Activated T-helper 17 cell treated with anti-CD3 and anti-CD28 coated beads, Interleukin-2, amount 50 U/mL, for 72 hours (primary cell): ENCODE data around the gene CD248. TPM values are rescaled to one million over a fixed set of nuclear protein-coding genes. Genes with fewer than 3 reads are reported as not detected.

Source experiments
- ATAC-seq: fragments of 150-1000 bp; cut with Tn5 transposase; replicated peaks from 2 replicates; pipeline ENCODE4 v1.10.0; 2021; ENCODE audit warnings: mild to moderate bottlenecking, moderate library complexity
- H3K27ac Mint-ChIP-seq: one replicate; pipeline ENCODE4 v1.8.0; 2022; ENCODE audit warnings: mixed read lengths
- H3K27me3 Mint-ChIP-seq: one replicate; pipeline ENCODE4 v1.8.0; 2022; ENCODE audit warnings: mixed read lengths
- H3K36me3 Mint-ChIP-seq: one replicate; pipeline ENCODE4 v1.8.0; 2022; ENCODE audit warnings: low read depth, mild to moderate bottlenecking, mixed read lengths
- H3K4me1 Mint-ChIP-seq: one replicate; pipeline ENCODE4 v1.8.0; 2022; ENCODE audit warnings: mixed read lengths
- H3K4me3 Mint-ChIP-seq: one replicate; pipeline ENCODE4 v1.8.0; 2022; ENCODE audit warnings: mild to moderate bottlenecking, mixed read lengths
- H3K9me3 Mint-ChIP-seq: one replicate; pipeline ENCODE4 v1.8.0; 2022; ENCODE audit warnings: mixed read lengths
- total RNA-seq, 2 donors: library from RNA; stranded (reverse); gene quantifications; one replicate each; pipeline ENCODE4 v1.2.3, GENCODE V29; 2022

The CD248 gene
- total RNA-seq, 2 donors from 2014 or later = not detected

- Mint-ChIP-seq H3K4me1 (peaks cover 8% of the 10 kb centered on the region), H3K4me3 (no peak overlapping the region), H3K27ac (no peak overlapping the region), H3K27me3 (peaks cover 10% of the 10 kb centered on the region), H3K9me3 (no peaks in the 10 kb centered on the region), H3K36me3 (no peaks in the 10 kb centered on the region)
- no peak for ATAC-seq
Measured at GRCh38 chr11:66293777-66294625, 22.8 kb downstream of the CD248 start.

GRCh38 chr11:66293352-66293751 is 23.5 kb downstream of the CD248 start:
- Mint-ChIP-seq H3K27me3 (peaks cover 10% of the 10 kb centered on the region), H3K36me3 (no peaks in the 10 kb centered on the region), H3K4me1 (peaks cover 8% of the 10 kb centered on the region), H3K27ac (no peak overlapping the region), H3K9me3 (no peaks in the 10 kb centered on the region), H3K4me3 (no peak overlapping the region)
- no peak for ATAC-seq

- Mint-ChIP-seq H3K27ac (no peak overlapping the region), H3K9me3 (no peaks in the 10 kb centered on the region), H3K36me3 (no peaks in the 10 kb centered on the region), H3K4me3 (peak overlapping the region; percentile 35), H3K27me3 (peaks cover 10% of the 10 kb centered on the region), H3K4me1 (peaks cover 8% of the 10 kb centered on the region)
- no peak for ATAC-seq
Measured at GRCh38 chr11:66292543-66293332, 24.1 kb downstream of the CD248 start.

- peaks cover 10% of the 10 kb centered on the region for H3K27me3 Mint-ChIP-seq
- peak within 1 kb of the TSS; percentile 92 for H3K4me3 Mint-ChIP-seq
- peak within 1 kb of the TSS; percentile 96 for H3K27ac Mint-ChIP-seq
- no peak for ATAC-seq
- H3K9me3 Mint-ChIP-seq = no peaks in the 10 kb centered on the region
- no peaks in the 10 kb centered on the region for H3K36me3 Mint-ChIP-seq
- H3K4me1 Mint-ChIP-seq = peaks cover 8% of the 10 kb centered on the region
Measured at GRCh38 chr11:66291706-66292542, 24.9 kb downstream of the CD248 start, which contains the start of gene TMEM151A. Gene TMEM151A, plus strand, starts transcription at chr11:66291894. Its CDS starts 120 bp downstream, at chr11:66292014.

GRCh38 chr11:66291303-66291705 is 25.5 kb downstream of the CD248 start:
- peaks cover 8% of the 10 kb centered on the region for H3K4me1 Mint-ChIP-seq
- H3K27ac Mint-ChIP-seq = no peak overlapping the region
- peaks cover 10% of the 10 kb centered on the region for H3K27me3 Mint-ChIP-seq
- no peaks in the 10 kb centered on the region for H3K9me3 Mint-ChIP-seq
- H3K4me3 Mint-ChIP-seq = peak overlapping the region; percentile 92
- no peaks in the 10 kb centered on the region for H3K36me3 Mint-ChIP-seq
- no peak for ATAC-seq

GRCh38 chr11:66290330-66290621 is 26.6 kb downstream of the CD248 start:
- Mint-ChIP-seq H3K27ac (peak overlapping the region; percentile 96), H3K27me3 (peaks cover 10% of the 10 kb centered on the region), H3K36me3 (no peaks in the 10 kb centered on the region), H3K4me3 (peak overlapping the region; percentile 92), H3K4me1 (peaks cover 8% of the 10 kb centered on the region), H3K9me3 (no peaks in the 10 kb centered on the region)
- ATAC-seq = no peak

- Mint-ChIP-seq H3K27ac (peak overlapping the region; percentile 96), H3K36me3 (no peaks in the 10 kb centered on the region), H3K27me3 (peaks cover 10% of the 10 kb centered on the region), H3K4me1 (peaks cover 8% of the 10 kb centered on the region), H3K9me3 (no peaks in the 10 kb centered on the region), H3K4me3 (peak overlapping the region; percentile 92)
- peak; percentile 73 for ATAC-seq
Measured at GRCh38 chr11:66289548-66290329, 27.1 kb downstream of the CD248 start.

- H3K36me3 Mint-ChIP-seq = no peaks in the 10 kb centered on the region
- peak; percentile 96 for ATAC-seq
Measured at GRCh38 chr11:66288671-66289547, 27.9 kb downstream of the CD248 start, which contains the start of gene YIF1A. Gene YIF1A, minus strand, starts transcription at chr11:66289143. Its CDS starts 158 bp downstream, at chr11:66288985.

GRCh38 chr11:66287889-66288670 is 28.8 kb downstream of the CD248 start:
- ATAC-seq = no peak
- H3K27me3 Mint-ChIP-seq = peaks cover 6% of the 10 kb centered on the region
- H3K4me3 Mint-ChIP-seq = peak overlapping the region; percentile 92
- peak overlapping the region; percentile 96 for H3K27ac Mint-ChIP-seq
- H3K4me1 Mint-ChIP-seq = peaks cover 8% of the 10 kb centered on the region
- no peaks in the 10 kb centered on the region for H3K36me3 Mint-ChIP-seq
- H3K9me3 Mint-ChIP-seq = no peaks in the 10 kb centered on the region

More at GRCh38 chr11:66288671-66289547, 27.9 kb downstream of the CD248 start, which contains the start of gene YIF1A:
- peaks cover 10% of the 10 kb centered on the region for H3K27me3 Mint-ChIP-seq
- H3K27ac Mint-ChIP-seq = peak within 1 kb of the TSS; percentile 96
- H3K9me3 Mint-ChIP-seq = no peaks in the 10 kb centered on the region
- peak within 1 kb of the TSS; percentile 92 for H3K4me3 Mint-ChIP-seq
- H3K4me1 Mint-ChIP-seq = peaks cover 8% of the 10 kb centered on the region

GRCh38 chr11:66287211-66287888 is 29.5 kb downstream of the CD248 start:
- ATAC-seq = no peak
- peak overlapping the region; percentile 96 for H3K27ac Mint-ChIP-seq

GRCh38 chr11:66286699-66287098 is 30.1 kb downstream of the CD248 start:
- Mint-ChIP-seq H3K4me1 (peaks cover 13% of the 10 kb centered on the region), H3K27me3 (no peaks in the 10 kb centered on the region), H3K27ac (peak overlapping the region; percentile 38), H3K4me3 (peak overlapping the region; percentile 92), H3K9me3 (no peaks in the 10 kb centered on the region), H3K36me3 (no peaks in the 10 kb centered on the region)
- ATAC-seq = no peak

More at GRCh38 chr11:66287211-66287888, 29.5 kb downstream of the CD248 start:
- Mint-ChIP-seq H3K27me3 (no peaks in the 10 kb centered on the region), H3K9me3 (no peaks in the 10 kb centered on the region), H3K4me3 (peak overlapping the region; percentile 92), H3K4me1 (peaks cover 8% of the 10 kb centered on the region), H3K36me3 (no peaks in the 10 kb centered on the region)
